ENCODE results near the gene INMT. TPM values are rescaled to one million over a fixed set of nuclear protein-coding genes. Genes with fewer than 3 reads are reported as not detected.

The INMT gene
- total RNA-seq, 1 donor from 2014 or later: 35.5 TPM

DNA sequence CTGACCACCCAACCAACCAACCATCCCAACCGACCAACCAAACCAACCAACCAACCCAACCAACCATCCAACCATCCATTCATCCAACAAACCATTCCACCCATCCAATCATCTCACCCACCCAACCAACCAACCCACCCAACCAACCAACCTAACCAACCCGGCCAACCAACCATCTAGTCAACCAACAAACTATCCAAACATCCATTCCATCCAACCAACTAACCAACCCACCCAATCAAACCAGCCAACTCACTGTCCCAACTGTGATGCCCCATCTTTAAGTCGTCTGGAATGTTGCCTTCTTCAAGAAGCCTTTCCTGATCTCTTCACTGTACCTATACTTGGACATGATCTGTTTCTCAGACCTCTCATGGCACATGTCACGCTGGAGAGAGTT, 50.9 kb downstream of the INMT start:
- Histone ChIP-seq H3K27ac (ENCODE audit: low read depth, low read length) (no peak overlapping the region), H3K4me1 (ENCODE audit: control insufficient read depth in 3 of 3, insufficient read depth in 3 of 3, low read length in 3 of 3) (peaks cover 27 to 42% (median 42%) of the 10 kb centered on the region in 3 donors), H3K9ac (ENCODE audit: low read depth in 1 of 3, low read length in 3 of 3) (no peak overlapping the region), H3K27me3 (ENCODE audit: control insufficient read depth in 3 of 3, insufficient read depth in 3 of 3, low read length in 3 of 3) (no peaks in the 10 kb centered on the region), H3K36me3 (ENCODE audit: control insufficient read depth in 3 of 3, insufficient read depth in 3 of 3, low read length in 3 of 3) (no peaks in the 10 kb centered on the region), H3K9me3 (ENCODE audit: control insufficient read depth in 3 of 3, low read length in 3 of 3) (no peaks in the 10 kb centered on the region), H3K4me3 (ENCODE audit: low read length in 3 of 3) (no peak overlapping the region)

GRCh38 chr7:30804078-30804661, 52.2 kb downstream of the INMT start:
- no peaks in the 10 kb centered on the region for H3K9me3 ChIP-seq (ENCODE audit: control insufficient read depth in 3 of 3, low read length in 3 of 3)
- no peaks in the 10 kb centered on the region for H3K27me3 ChIP-seq (ENCODE audit: control insufficient read depth in 3 of 3, insufficient read depth in 3 of 3, low read length in 3 of 3)
- H3K27ac ChIP-seq (ENCODE audit: low read depth, low read length): no peak overlapping the region
- H3K9ac ChIP-seq (ENCODE audit: low read depth in 1 of 3, low read length in 3 of 3): no peak overlapping the region
- H3K4me1 ChIP-seq (ENCODE audit: control insufficient read depth in 3 of 3, insufficient read depth in 3 of 3, low read length in 3 of 3): peaks cover 26 to 41% (median 36%) of the 10 kb centered on the region in 3 donors
- no peak overlapping the region for H3K4me3 ChIP-seq (ENCODE audit: low read length in 3 of 3)
- H3K36me3 ChIP-seq (ENCODE audit: control insufficient read depth in 3 of 3, insufficient read depth in 3 of 3, low read length in 3 of 3): no peaks in the 10 kb centered on the region

DNA sequence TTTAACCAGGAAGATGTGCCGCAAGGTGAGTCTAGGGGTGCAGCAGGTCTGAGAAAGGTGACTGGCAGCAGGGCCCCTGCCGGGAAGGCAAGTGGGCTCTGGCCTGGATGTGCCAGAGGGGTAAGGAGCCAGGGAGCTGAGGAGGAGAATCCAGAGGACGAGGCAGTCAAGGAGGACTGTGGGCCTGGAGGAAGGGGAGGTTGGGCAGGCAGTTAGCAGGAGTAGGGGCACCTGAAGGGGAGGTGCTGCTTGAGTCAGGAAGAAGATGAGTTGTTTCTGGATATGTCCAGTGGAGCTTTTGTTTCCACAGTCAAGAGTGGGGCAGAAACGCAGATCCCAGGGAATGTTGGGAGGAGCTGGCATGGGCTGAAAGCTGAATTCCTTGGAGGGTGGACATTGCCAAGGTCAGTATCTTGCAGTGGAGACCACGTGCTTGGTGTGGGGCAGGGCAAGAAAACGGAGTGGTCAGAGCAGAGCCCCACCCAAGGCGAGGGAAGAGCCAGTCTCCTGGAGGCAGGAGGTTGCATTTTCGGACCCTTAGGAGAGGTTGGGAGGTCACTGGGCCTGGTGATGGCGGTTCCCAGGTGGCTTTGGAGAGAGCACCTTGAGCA, 53.3 kb downstream of the INMT start:
- Histone ChIP-seq H3K27ac (ENCODE audit: low read depth, low read length) (no peak overlapping the region), H3K9me3 (ENCODE audit: control insufficient read depth in 3 of 3, low read length in 3 of 3) (no peaks in the 10 kb centered on the region), H3K9ac (ENCODE audit: low read depth in 1 of 3, low read length in 3 of 3) (no peak overlapping the region), H3K4me1 (ENCODE audit: control insufficient read depth in 3 of 3, insufficient read depth in 3 of 3, low read length in 3 of 3) (peaks cover 20 to 30% (median 28%) of the 10 kb centered on the region in 3 donors), H3K4me3 (ENCODE audit: low read length in 3 of 3) (no peak overlapping the region), H3K36me3 (ENCODE audit: control insufficient read depth in 3 of 3, insufficient read depth in 3 of 3, low read length in 3 of 3) (no peaks in the 10 kb centered on the region), H3K27me3 (ENCODE audit: control insufficient read depth in 3 of 3, insufficient read depth in 3 of 3, low read length in 3 of 3) (no peaks in the 10 kb centered on the region)

DNA sequence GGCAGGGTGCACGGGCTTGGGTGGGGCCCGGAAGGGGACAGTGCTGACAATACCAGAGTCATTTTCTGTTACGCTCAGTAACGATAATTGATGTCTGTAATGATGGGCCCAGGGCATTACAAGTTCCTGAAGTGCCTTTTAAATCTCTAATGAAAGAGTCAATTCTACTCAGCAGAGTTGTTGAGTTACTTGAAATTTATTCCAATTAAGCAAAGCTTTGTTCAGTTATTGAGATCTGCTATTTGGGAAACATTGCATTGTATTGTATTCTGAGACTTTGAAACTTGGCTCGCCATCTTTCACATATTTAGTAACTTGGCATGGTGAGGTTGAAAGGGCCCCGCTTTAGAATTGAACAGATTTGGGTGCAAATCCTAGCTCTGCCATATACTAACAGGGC, 54.0 kb downstream of the INMT start:
- no peaks in the 10 kb centered on the region for H3K36me3 ChIP-seq (ENCODE audit: control insufficient read depth in 3 of 3, insufficient read depth in 3 of 3, low read length in 3 of 3)
- no peaks in the 10 kb centered on the region for H3K27me3 ChIP-seq (ENCODE audit: control insufficient read depth in 3 of 3, insufficient read depth in 3 of 3, low read length in 3 of 3)
- no peak overlapping the region for H3K4me3 ChIP-seq (ENCODE audit: low read length in 3 of 3)
- no peak overlapping the region for H3K27ac ChIP-seq (ENCODE audit: low read depth, low read length)
- H3K4me1 ChIP-seq (ENCODE audit: control insufficient read depth in 3 of 3, insufficient read depth in 3 of 3, low read length in 3 of 3): peaks cover 20 to 25% (median 22%) of the 10 kb centered on the region in 3 donors
- no peak overlapping the region for H3K9ac ChIP-seq (ENCODE audit: low read depth in 1 of 3, low read length in 3 of 3)
- H3K9me3 ChIP-seq (ENCODE audit: control insufficient read depth in 3 of 3, low read length in 3 of 3): no peaks in the 10 kb centered on the region

Other genes with a start within 250 kb of the INMT start
- gene GGCT, start 247.3 kb upstream of the INMT start, total RNA-seq: 12.5 TPM
- 41.2 TPM for gene GARS1, start 157.3 kb upstream of the INMT start, total RNA-seq
- under 0.01 TPM for gene CRHR2, start 69.7 kb upstream of the INMT start, total RNA-seq
- gene MINDY4, start 19.3 kb downstream of the INMT start, total RNA-seq: 7.8 TPM
- gene AQP1, start 159.7 kb downstream of the INMT start, total RNA-seq: 67.8 TPM
- gene GHRHR, start 211.8 kb downstream of the INMT start, total RNA-seq: not detected